Body of pancreas (tissue), 4 donors: ENCODE data around the gene DCD.
"Not testable (repeated sequence)": the region's sequence is repeated elsewhere in the genome, so short reads cannot be mapped to it uniquely, and the experiment has no call there.

ENCODE experiments used
- POLR2A ChIP-seq, 3 donors: fragments of 450-650 bp; IDR thresholded peaks; one replicate each; pipeline ENCODE4 v1.6.1; 2016; ENCODE audit warnings: antibody characterized with exemption in 3 of 3, mild to moderate bottlenecking in 2 of 3
- TF ChIP-seq, protein P1 (sequence below), 7 experiments: fragments of 450-650 bp in 4 of 7; fragments of 200-600 bp in 3 of 7; sonication (generic) in 3 of 7; IDR thresholded peaks; one replicate each; pipeline ENCODE4 v1.5.1; 2016 to 2019; ENCODE audit warnings: antibody characterized with exemption in 7 of 7

DNA sequence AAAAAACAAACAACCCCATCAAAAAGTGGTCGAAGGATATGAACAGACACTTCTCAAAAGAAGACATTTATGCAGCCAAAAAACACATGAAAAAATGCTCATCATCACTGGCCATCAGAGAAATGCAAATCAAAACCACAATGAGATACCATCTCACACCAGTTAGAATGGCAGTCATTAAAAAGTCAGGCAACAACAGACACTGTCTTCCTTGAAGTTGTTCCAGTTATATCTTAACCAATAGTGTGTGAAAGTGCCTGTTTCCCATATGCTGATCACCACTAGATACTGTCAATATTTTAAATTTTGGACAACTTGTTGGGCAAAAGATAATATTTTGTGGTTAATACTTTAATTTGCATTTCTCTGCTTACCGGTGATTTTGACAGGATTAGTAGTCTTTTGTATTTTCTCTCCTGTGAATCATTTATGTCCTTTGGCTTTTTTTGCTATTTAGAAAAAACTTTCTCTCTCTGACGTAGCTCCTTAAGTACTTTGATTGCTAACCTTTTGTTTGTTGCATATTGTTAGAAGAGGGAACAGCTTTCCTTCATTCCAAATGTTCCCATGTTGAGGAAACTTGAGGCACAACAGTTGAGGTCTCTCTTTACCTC, 17.0 kb upstream of the DCD start:
- TF ChIP-seq, protein P1, sequence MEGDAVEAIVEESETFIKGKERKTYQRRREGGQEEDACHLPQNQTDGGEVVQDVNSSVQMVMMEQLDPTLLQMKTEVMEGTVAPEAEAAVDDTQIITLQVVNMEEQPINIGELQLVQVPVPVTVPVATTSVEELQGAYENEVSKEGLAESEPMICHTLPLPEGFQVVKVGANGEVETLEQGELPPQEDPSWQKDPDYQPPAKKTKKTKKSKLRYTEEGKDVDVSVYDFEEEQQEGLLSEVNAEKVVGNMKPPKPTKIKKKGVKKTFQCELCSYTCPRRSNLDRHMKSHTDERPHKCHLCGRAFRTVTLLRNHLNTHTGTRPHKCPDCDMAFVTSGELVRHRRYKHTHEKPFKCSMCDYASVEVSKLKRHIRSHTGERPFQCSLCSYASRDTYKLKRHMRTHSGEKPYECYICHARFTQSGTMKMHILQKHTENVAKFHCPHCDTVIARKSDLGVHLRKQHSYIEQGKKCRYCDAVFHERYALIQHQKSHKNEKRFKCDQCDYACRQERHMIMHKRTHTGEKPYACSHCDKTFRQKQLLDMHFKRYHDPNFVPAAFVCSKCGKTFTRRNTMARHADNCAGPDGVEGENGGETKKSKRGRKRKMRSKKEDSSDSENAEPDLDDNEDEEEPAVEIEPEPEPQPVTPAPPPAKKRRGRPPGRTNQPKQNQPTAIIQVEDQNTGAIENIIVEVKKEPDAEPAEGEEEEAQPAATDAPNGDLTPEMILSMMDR (IDR thresholded peaks at IDR 0.05): not testable (repeated sequence)
- not testable (repeated sequence) for TF ChIP-seq POLR2A (IDR thresholded peaks at IDR 0.05)
